Caco-2 (cell line): Measurements from ENCODE around the gene POU2F2. TPM values are rescaled to one million over a fixed set of nuclear protein-coding genes. Genes with fewer than 3 reads are reported as not detected.
A peak's percentile ranks its signal among the peaks of the same experiment; 100 is the strongest.

ENCODE experiments used
- BruUV-seq: library from RNA; stranded (reverse); fragments of 400-500 nt; replicated peaks from 2 replicates; lab custom pipeline; 2021; lab: Mats Ljungman, UMichigan
- CTCF ChIA-PET: fragments of 300-600 bp; sonication (Branson Sonifier 250); formaldehyde crosslinking; loops from one replicate; lab custom pipeline; 2022; ENCODE audit warnings: antibody characterized with exemption; lab: Charles Lee
- POLR2A ChIA-PET: fragments of 300-600 bp; sonication (Branson Sonifier 250); formaldehyde crosslinking; loops from one replicate; lab custom pipeline; 2022; ENCODE audit warnings: antibody characterized with exemption; lab: Charles Lee
- DNase-seq, 2 experiments: peaks; one replicate each; pipeline versions ENCODE4 v3.0.0 to v3.0.0-alpha.2; 2020 to 2022
- H3K27me3 ChIP-seq: replicated peaks from 2 replicates; pipeline ENCODE4 v1.6.0; 2011; ENCODE audit warnings: low read length; ENCODE audit not compliant: control insufficient read depth, insufficient read depth
- H3K36me3 ChIP-seq: 2 replicates; pipeline ENCODE4 v1.5.1; 2011; ENCODE audit warnings: low read length; ENCODE audit not compliant: control insufficient read depth, insufficient read depth
- H3K4me1 ChIP-seq: fragments of 250-450 bp; sonication (Bioruptor Pico); 2 replicates; pipeline ENCODE4 v1.5.1; 2020; ENCODE audit warnings: mild to moderate bottlenecking
- H3K4me3 ChIP-seq: 2 replicates; pipeline ENCODE4 v1.5.1; 2011; ENCODE audit warnings: low read depth, mild to moderate bottlenecking, control low read depth, low read length
- H3K9me3 ChIP-seq: fragments of 250-450 bp; sonication (Bioruptor Pico); 2 replicates; pipeline ENCODE4 v1.5.1; 2020; ENCODE audit warnings: mild to moderate bottlenecking, moderate library complexity
- H3K27ac Mint-ChIP-seq: one replicate; pipeline ENCODE4 v1.8.0; 2022; ENCODE audit warnings: mixed read lengths; ENCODE audit not compliant: unreplicated experiment
- H3K27me3 Mint-ChIP-seq: one replicate; pipeline ENCODE4 v1.8.0; 2022; ENCODE audit warnings: mixed read lengths; ENCODE audit not compliant: insufficient read depth, unreplicated experiment
- H3K36me3 Mint-ChIP-seq: one replicate; pipeline ENCODE4 v1.8.0; 2022; ENCODE audit warnings: mild to moderate bottlenecking, mixed read lengths; ENCODE audit not compliant: insufficient read depth, unreplicated experiment
- H3K4me1 Mint-ChIP-seq: one replicate; pipeline ENCODE4 v1.8.0; 2022; ENCODE audit warnings: low read depth, mixed read lengths; ENCODE audit not compliant: unreplicated experiment
- H3K4me3 Mint-ChIP-seq: one replicate; pipeline ENCODE4 v1.8.0; 2022; ENCODE audit warnings: mild to moderate bottlenecking, moderate library complexity, mixed read lengths; ENCODE audit not compliant: unreplicated experiment
- H3K9me3 Mint-ChIP-seq: one replicate; pipeline ENCODE4 v1.8.0; 2022; ENCODE audit warnings: mixed read lengths; ENCODE audit not compliant: unreplicated experiment
- CTCF ChIP-seq, 2 experiments: fragments of 200-600 bp in 1 of 2; IDR thresholded peaks; 1 replicate in 1 of 2; 2 replicates in 1 of 2; pipeline versions ENCODE4 v1.5.1 to v1.8.0; 2011 to 2022; ENCODE audit warnings: antibody characterized with exemption in 1 of 2, control low read depth in 1 of 2, inconsistent platforms in 1 of 2, low read depth in 1 of 2, low read length in 1 of 2, mild to moderate bottlenecking in 1 of 2, moderate library complexity in 1 of 2; ENCODE audit not compliant: insufficient read depth in 1 of 2, severe bottlenecking in 1 of 2, unreplicated experiment in 1 of 2
- intact Hi-C: fragments of 100-400 bp; cut with micrococcal nuclease; formaldehyde crosslinking; loops from one replicate; pipeline ENCODE4 v1.10.0; 2022; ENCODE audit not compliant: unreplicated experiment
- total RNA-seq: library from RNA; stranded (reverse); gene quantifications from 2 replicates; pipeline ENCODE4 v1.2.3, GENCODE V29; 2022

The POU2F2 gene
- total RNA-seq, 1 experiment from 2014 or later: 1.5 TPM

- POLR2A ChIA-PET: no interaction called here
- DNase-seq: no peak
- Mint-ChIP-seq H3K36me3 (no peaks in the 10 kb centered on the region), H3K27me3 (peaks cover 3% of the 10 kb centered on the region), H3K4me3 (no peak overlapping the region), H3K27ac (no peak overlapping the region), H3K4me1 (peaks cover 8% of the 10 kb centered on the region), H3K9me3 (no peaks in the 10 kb centered on the region)
- no peaks in the 10 kb centered on the region for H3K9me3 ChIP-seq
- no peak for TF ChIP-seq CTCF (IDR thresholded peaks at IDR 0.05; ENCODE audit: insufficient read depth in 1 of 2, low read depth in 1 of 2, low read length in 1 of 2, severe bottlenecking in 1 of 2, unreplicated experiment in 1 of 2)
- no peaks in the 10 kb centered on the region for H3K36me3 ChIP-seq
- CTCF ChIA-PET: no interaction called here
- intact Hi-C loops: no loop called here
- H3K4me1 ChIP-seq: no peaks in the 10 kb centered on the region
- no peak overlapping the region for H3K4me3 ChIP-seq
- no TSS peak for BruUV-seq
- H3K27me3 ChIP-seq: no peaks in the 10 kb centered on the region; the same call in 1 of the 2 replicates
Observed at GRCh38 chr19:42051166-42052115, 80.8 kb downstream of the POU2F2 start.

GRCh38 chr19:42048992-42049391 is 83.3 kb downstream of the POU2F2 start:
- Mint-ChIP-seq H3K4me1 (peaks cover 8% of the 10 kb centered on the region), H3K27me3 (peaks cover 10% of the 10 kb centered on the region), H3K9me3 (no peaks in the 10 kb centered on the region), H3K27ac (no peak overlapping the region), H3K36me3 (no peaks in the 10 kb centered on the region), H3K4me3 (peak overlapping the region; percentile 32)
- H3K4me1 ChIP-seq: no peaks in the 10 kb centered on the region
- peak in 1 of 2 experiments; percentile 27 for DNase-seq
- H3K4me3 ChIP-seq: no peak overlapping the region
- no peaks in the 10 kb centered on the region for H3K36me3 ChIP-seq
- ChIA-PET POLR2A (interaction anchor here (0.6 kb wide), 1 partner anchor 27 kb away, joined by 4 read pairs; the partner anchor contains the start of gene ZNF574), CTCF (interaction anchor here (0.5 to 1.0 kb wide), 3 partner anchors 11 to 259 kb away, joined by 3 to 4 read pairs (median 4); no protein-coding TSS in a partner anchor)
- no peaks in the 10 kb centered on the region; the same call in 1 of the 2 replicates for H3K27me3 ChIP-seq
- intact Hi-C loops: no loop called here
- TF ChIP-seq CTCF (IDR thresholded peaks at IDR 0.05; ENCODE audit: insufficient read depth in 1 of 2, low read depth in 1 of 2, low read length in 1 of 2, severe bottlenecking in 1 of 2, unreplicated experiment in 1 of 2): no peak
- no peaks in the 10 kb centered on the region for H3K9me3 ChIP-seq
- no TSS peak for BruUV-seq

- H3K36me3 Mint-ChIP-seq: no peaks in the 10 kb centered on the region
- intact Hi-C loops: no loop called here
- H3K27me3 Mint-ChIP-seq: peaks cover 11% of the 10 kb centered on the region
- Histone ChIP-seq H3K36me3 (no peaks in the 10 kb centered on the region), H3K9me3 (no peaks in the 10 kb centered on the region), H3K27me3 (no peaks in the 10 kb centered on the region), H3K4me1 (no peaks in the 10 kb centered on the region), H3K4me3 (no peak overlapping the region)
- ChIA-PET POLR2A (no interaction called here), CTCF (interaction anchor here (1.5 kb wide), 1 partner anchor 11 kb away, joined by 10 read pairs; no protein-coding TSS in a partner anchor)
- H3K9me3 Mint-ChIP-seq: no peaks in the 10 kb centered on the region
- no peak overlapping the region for H3K27ac Mint-ChIP-seq
- no peak for DNase-seq
- no peak overlapping the region for H3K4me3 Mint-ChIP-seq
- no peak for TF ChIP-seq CTCF (IDR thresholded peaks at IDR 0.05; ENCODE audit: insufficient read depth in 1 of 2, low read depth in 1 of 2, low read length in 1 of 2, severe bottlenecking in 1 of 2, unreplicated experiment in 1 of 2)
- H3K4me1 Mint-ChIP-seq: peaks cover 8% of the 10 kb centered on the region
- no TSS peak for BruUV-seq
Observed at GRCh38 chr19:42045575-42045974, 86.7 kb downstream of the POU2F2 start.
